Middle frontal gyrus (tissue), 1 donor: ENCODE results near the gene AKR1C1.
"Not testable (repeated sequence)": the region's sequence is repeated elsewhere in the genome, so short reads cannot be mapped to it uniquely, and the experiment has no call there.

ENCODE experiments used
- DNase-seq: peaks from one replicate; pipeline ENCODE4 v3.0.0-alpha.2; 2015; ENCODE audit warnings: low spot score; ENCODE audit errors: extremely low spot score

Gene AKR1C1

DNA sequence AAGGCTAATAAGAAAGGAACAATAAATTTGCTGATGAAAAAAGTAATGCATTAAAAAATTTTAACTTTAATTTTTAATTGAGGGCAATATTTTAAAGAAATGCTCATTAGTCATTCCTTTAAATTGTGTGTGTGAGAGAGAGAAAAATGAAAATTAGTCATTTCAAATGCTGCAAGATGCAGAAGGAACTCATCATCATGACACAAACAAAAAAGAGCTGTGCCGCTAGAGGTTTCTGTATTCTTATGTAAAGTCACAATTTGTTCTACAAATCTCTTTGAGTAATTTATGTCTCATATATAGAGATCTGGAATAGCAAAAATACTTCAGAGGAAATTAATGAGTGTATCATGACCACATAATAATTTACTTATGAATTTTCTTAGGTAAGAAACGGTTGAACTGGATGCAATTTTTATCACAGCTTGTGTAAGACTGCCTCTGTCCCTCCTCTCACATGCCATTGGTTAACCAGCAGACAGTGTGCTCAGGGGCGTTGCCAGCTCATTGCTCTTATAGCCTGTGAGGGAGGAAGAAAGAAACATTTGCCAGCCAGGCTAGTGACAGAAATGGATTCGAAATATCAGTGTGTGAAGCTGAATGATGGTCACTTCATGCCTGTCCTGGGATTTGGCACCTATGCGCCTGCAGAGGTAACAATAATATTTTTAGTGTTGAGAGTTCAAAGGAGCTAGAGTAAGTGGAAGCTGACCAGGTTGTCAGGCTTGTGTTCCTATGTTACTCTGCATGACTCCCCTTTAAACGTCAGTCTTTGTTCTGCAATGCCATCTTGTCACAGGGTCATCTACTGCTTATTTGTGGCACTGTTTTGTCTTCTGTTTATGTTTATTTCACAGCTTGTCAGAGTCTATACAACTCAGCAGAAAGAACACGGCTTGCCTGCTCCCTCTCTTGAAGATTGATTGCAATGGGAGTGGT lies at the start of gene AKR1C1:
AKR1C1 (plus strand) TSS at position 540 of the 939 bp plus-strand sequence; CDS start at position 570, 30 bp downstream.
- DNase-seq = not testable (repeated sequence)

DNA sequence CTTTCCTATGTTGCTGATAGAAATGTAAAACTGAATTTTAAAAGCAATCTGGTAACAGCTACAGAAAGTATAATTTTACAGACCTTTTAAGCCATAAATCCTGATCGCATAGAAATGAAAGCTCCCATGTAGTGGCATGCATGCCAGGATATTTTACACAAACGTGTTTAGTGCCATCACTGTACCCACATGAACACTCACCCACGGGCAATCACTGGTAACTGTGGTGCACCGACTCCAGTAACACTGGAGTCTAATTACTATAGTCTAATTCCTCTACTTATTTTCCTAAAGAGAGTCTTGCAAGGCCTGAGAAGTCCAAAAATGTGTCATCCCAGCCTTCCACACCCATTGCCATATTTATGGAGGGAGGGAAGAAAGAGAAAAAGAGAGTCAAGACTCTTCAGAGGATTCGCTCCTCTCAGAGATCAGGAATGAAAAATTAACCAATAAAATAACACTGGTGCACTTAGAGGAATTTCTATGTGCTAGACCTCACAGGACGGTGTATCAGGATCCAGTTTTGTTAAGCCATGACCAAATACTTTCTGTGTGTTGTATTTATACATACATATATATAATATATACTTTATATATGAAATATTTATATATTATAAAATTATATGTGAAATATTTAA lies 48.9 kb upstream of the AKR1C1 start:
- no peak for DNase-seq

GRCh38 chr10:4916086-4916716 lies 47.0 kb upstream of the AKR1C1 start:
- no peak for DNase-seq

- DNase-seq = no peak
Measured at GRCh38 chr10:4918236-4918635, 45.0 kb upstream of the AKR1C1 start.

- DNase-seq = not testable (repeated sequence)
Measured at GRCh38 chr10:4924482-4924881, 38.7 kb upstream of the AKR1C1 start.

GRCh38 chr10:4926400-4926799 lies 36.8 kb upstream of the AKR1C1 start:
- no peak for DNase-seq

DNA sequence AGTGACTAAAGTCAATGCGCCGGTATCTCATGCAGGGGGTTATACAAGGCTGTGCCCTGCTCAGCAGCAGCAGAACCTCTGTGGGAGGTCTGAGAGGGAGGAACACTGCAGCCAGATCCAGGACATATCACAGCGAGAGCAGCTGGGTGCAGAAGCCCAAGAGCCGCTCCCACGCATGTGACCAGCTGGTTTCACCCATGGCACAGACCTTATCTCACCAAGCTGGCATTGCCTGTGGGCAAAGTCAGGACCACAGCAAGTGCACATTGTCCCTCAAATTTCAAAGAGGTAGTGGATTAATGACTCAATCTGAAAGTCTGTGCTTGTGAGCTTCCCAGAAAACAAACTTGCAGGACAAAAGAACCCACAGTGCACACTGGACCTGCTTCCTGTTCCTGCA lies 31.6 kb upstream of the AKR1C1 start:
- no peak for DNase-seq

DNA sequence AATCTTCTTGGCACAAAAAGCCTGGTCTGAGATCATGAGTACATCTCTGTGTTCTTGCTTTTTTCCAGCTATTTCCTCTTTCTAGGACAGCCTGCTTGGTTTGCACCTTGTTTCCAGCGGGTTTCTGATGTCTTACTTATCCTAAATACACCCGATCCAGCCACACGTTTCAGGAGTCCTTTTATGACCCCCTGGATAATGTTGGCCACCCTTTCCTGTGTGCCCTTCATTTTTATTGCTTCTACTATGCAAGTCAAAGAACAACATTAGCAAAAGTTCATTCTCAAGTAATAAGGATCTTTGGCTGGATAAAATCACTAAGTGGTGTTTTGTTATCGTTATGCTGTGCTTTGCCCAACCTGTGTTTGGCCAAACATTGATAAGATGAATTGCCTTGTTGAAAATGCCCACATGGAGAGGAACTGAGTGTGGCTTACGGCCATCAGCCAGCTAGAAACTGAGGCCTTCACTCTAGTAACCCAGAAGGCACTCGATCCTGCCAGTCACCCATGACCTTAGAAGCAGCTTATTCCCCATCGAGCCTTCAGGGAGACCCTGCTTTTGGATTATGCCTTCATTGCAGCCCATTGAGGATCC lies 28.7 kb upstream of the AKR1C1 start:
- DNase-seq = no peak

DNA sequence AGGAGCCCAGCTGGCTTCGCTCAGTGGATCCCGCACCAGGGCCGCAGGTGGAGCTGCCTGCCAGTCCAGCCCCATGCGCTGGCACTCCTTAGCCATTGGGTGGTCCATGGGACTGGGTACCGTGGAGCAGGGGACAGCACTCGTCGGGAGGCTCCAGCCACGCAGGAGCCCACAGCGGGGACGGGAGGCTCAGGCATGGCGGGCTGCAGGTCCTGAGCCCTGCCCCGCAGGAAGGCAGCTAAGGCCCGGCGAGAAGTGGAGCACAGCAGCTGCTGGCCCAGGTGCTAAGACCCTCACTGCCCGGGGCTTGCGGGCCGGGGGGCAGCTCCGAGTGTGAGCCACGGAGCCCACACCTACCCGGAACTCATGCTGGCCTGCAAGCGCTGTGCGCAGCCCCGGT lies 25.9 kb upstream of the AKR1C1 start:
- no peak for DNase-seq

DNA sequence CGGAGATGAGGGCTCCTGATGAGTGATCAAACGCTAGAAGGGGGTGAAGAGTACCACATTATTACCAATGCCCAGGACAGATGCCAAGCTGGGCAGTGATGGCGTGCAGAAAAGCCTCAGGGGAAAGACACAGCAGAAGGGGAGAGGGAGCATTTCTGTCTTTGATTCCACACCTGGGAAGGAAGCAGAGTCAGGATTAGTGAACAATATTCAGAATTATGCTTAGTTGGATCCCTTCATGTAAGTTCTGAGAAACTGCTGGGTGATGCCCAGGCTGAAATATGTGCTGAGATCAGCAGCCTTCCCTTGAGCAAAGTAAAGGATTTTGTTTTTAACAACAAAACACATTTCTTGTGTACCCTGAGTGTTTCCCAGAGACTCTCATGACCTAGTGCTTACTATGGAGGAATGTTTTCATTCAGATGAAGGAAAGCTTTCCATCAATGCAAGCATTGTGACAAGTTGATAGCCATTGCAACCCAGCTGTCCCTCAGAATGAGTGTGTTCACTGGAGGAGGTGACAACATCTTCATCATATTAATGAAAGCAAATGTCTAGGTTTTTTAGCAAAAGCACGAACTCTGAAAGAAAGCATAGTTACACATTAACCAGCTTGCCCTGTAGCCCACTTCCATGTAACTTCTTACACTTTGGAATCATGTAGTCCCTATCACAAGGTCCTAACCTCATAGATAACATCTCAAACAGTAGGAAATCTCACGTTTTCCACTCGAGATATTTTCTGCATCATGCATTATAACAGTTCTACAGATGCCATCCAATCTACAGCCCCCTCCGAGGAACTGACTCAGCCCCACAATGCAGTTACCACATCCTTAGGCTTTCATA lies 23.8 kb upstream of the AKR1C1 start:
- no peak for DNase-seq

DNA sequence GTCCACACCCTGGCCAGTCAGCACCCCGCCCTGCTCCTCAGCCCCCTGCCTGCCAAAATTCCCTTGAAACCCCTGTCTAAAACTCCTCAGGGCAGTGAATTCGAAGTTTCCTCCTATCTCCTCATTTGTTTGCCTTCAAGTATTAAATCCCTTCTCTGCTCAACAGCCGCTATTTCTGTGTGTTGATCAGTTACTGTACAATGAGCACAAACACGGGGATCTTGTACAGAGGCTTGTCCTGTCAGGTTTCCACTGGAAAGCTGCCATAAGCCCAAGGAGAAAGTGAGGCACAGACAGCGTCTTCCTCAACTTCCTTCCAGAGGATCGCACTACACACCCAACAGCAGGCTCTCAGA lies 23.2 kb upstream of the AKR1C1 start:
- not testable (repeated sequence) for DNase-seq

DNA sequence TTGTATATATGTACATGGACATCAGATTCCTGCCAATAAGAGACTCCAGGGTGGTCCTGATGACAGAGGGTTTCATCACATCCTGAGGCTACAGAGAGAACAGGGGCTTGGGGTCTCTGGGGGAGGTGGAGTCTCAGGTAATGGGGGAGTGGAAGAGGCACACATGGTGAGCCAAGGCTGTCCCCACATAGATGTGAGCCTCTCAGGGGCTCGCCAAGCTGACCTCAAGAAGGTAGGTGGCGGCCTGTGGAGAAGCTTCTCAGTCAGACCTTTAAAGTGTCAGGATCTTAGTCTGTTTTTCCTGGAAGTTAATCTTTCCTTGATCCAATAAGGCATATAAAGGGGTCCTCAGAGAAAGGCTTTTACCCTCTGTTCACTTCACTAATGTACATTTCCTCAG lies 22.3 kb upstream of the AKR1C1 start:
- not testable (repeated sequence) for DNase-seq

DNA sequence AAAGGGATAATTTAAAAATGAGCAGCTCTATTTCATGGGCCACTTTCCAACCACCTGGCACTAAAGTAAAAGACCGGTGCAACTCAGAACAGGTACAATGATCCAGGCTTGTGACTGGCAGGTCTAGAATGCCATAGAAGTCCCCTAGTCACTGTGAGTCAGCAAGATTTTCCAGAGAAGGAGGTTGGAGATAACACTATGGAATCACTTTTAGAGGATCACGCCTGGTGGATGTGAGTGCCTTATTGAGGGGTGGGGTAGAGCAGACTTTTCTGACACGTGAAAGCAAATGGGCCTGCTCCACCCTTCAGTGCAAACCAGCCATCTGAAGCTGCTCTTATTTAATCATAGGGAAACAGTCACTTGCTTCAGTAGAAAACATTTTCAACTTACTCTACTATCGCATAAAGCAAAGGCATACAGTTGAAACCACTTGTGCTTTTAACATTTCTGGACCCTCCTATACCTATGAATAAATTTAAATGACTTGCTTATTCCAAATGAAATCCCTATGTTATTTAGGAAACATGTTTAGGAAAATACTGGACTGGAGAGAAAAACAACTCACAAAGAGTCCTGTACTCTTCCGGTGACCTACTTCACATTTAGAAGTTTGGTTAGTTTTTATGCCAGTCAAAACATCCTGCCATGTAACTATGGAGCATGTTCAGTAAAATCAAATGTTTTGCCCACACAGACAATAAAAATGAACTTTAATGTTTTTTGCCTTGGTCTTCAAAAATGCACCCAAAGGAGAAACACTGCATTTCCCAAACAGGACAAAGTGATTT lies 21.5 kb upstream of the AKR1C1 start:
- DNase-seq = no peak

DNA sequence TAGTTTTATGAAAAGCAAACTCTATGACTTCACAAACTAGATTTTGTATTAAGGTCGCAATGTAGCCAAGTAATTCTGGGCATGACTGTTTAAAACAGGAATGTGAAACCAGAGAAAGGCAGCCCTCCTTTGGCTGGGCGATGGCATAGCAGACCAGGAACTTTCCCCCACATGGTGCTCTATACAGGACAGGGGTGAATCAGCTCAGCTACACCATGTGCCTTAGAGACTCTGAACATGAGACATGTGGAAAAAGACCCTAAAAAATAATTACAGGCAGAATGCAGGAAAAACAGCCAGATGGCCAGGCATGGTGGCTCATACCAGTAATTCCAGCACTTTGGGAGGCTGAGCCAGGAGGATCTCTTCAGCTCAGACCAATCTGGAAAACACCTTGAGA lies 20.3 kb upstream of the AKR1C1 start:
- DNase-seq = not testable (repeated sequence)

GRCh38 chr10:4943416-4943815 lies 19.8 kb upstream of the AKR1C1 start:
- DNase-seq = not testable (repeated sequence)

DNA sequence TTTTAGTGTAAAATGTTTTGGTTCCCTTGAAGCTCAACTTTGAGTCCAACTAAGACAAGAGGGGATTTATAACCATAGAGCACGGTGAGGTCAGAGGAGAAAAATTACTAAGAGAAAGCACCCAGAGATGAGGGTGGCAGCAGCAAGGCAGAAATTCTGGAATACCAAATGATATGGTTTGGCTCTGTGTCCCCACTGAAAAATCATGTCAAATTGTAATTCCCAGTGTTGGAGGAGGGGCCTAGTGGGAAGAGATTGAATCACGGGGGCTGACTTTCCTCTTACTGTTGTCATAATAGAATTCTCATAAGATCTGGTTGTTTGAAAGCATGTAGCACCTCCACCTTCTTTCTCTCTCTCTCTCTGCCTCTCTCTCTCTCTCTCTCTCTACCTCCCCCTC lies 19.4 kb upstream of the AKR1C1 start:
- DNase-seq = no peak

- DNase-seq = no peak
Measured at GRCh38 chr10:4944841-4945240, 18.4 kb upstream of the AKR1C1 start.

DNA sequence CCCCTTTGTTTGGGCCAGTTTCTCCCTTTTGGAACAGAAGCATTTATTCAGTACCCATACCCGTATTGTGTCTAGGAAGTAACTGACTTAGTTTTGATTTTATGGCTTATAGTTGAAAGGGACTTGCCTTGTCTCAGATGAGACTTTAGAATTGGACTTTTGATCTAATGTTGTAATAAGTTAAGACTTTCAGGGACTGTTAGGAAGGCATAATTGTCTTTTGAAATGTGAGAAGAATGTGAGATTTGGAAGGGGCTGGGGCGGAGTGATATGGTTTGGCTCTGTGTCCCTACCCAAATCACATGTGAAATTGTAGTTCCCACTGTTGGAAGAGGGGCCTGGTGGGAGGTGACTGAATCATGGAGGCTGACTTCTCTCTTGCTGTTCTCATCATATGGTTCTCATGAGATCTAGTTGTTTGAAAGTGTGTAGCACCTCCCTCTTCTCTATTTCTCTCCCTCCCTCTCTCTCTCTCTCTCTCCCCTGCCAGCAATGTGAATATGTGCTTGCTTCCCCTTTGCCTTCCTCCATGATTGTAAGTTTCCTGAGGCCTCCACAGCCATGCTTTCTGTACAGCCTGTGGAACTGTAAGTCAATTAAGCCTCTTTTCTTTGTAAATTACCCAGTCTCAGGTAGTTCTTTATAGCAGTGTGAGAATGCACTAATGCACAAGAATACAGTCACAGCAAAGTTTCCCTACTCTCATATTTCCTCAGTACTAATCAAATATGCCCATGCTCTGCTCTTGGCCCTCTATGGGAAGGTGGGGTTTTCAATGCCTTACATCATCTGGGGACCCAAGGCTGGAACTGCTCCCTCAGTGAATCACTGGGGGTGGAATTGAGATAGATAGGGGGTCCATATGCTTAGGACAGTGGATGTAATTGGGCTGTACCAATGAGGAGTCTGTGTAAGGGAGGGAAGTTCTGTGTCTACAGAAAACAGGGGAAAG lies 17.2 kb upstream of the AKR1C1 start:
- no peak for DNase-seq

DNA sequence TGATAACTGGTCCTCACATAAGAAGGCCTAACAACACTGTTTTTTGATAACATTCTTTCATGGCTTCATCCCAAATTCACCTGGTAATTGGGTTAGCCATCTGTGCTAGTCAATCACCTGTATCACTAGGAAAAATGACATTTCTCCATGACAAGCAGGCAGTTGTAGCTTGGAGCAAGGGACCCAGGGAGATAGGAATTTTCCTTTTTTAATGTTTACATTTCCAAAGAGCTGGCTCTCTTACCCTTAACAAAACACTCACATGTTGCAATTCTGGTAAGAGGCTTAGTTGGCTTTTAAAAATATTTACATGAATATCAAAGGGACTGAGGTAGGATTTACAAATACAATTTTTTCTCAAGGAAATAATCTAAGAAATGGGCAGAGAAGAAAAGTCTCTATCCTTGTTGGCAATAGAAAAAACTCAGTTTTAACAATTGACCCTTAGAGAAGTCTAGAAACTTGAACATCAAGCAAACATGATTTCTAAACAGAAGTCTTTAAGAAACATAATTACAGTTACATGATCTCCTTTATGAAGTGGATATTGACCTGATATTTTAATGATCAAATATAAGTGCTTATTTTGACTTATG lies 16.1 kb upstream of the AKR1C1 start:
- DNase-seq = no peak
